Raji (cell line): ENCODE measurements around the gene INS.

ENCODE experiments used
- POLR2A ChIP-seq: IDR thresholded peaks from 2 replicates; pipeline ENCODE4 v1.6.1; 2011; ENCODE audit warnings: low read depth, low read length, control low read depth; ENCODE audit not compliant: insufficient read depth

The INS gene

GRCh38 chr11:2138431-2139122, 22.4 kb downstream of the INS start:
- TF ChIP-seq POLR2A = no peak

- no peak for TF ChIP-seq POLR2A
Observed at GRCh38 chr11:2138068-2138430, 23.0 kb downstream of the INS start.

GRCh38 chr11:2137202-2138067, 23.6 kb downstream of the INS start:
- TF ChIP-seq POLR2A = no peak

- no peak for TF ChIP-seq POLR2A
Observed at GRCh38 chr11:2136952-2137201, 24.1 kb downstream of the INS start.

- TF ChIP-seq POLR2A = no peak
Observed at GRCh38 chr11:2136209-2136951, 24.6 kb downstream of the INS start.

- TF ChIP-seq POLR2A = no peak
Observed at GRCh38 chr11:2135648-2136201, 25.3 kb downstream of the INS start.

DNA sequence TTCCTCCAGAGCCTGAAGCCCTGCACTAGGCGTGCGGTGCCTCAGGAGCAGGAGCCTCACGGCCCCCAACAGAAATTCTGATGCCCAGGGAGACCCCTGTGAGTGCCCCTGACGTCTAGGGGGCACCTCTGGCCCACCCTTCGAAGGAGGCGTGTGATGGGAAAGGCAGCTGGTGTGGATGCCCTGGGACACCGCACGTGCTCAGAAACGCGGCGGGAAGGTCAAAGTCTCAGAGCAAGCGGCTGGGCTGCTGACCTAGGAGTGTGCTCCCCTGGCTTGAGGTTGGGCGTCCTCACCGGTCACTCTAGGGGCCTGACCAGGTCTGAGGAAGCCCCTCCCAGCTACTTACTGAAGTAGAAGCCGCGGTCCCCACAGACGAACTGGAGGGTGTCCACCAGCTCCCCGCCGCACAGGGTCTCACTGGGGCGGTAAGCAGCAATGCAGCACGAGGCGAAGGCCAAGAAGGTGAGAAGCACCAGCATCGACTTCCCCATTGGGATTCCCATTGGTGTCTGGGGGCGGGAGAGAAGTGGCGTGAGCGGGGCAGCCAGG, 25.9 kb downstream of the INS start:
- no peak for TF ChIP-seq POLR2A

DNA sequence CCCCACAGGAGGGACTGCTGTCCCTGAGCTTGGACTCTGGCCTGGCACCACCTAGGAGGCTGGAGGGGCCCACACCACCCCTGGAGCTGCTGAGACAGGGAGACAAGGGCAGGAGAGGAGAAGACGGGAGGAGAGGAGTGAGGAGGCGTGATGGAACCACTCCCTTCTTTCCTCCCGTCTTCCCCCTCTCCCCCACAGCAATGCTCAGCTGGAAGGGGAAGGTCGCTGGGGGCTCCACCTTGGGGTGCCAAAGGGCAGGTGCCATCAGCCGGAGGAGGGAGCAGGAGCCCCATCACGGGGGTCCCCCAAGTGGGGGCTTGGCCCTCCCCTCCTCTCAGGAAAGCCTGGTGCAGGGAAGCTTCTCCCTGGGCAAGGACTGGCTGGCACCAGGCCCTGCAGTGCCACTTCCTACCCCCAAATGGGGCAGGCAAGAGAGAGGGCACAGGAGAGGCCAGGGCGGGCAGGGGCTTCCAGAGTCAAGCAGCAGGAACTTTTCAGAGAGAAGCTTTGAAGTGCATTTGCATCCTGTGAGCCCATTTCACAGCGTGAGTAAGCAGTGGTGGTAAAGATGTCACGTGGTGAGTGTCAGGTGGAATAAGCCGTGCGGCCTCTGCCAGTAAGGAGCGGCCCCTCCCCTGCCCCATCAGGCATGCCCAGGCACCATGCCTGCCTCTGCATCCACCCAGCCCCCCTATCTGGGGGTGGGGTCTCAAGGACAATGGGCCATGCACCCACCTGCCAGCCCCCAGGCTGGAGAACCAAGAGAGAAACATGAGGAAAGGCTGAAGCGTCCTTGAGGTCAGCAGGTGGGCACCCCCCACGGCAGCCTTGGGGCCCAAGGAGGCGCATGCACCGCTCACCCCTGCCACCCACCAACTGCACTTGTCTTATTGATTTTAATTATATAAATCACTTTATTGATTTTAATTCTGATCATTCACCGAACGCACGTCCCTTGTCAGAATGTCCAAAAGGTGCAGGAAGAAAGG, 26.7 kb downstream of the INS start:
- no peak for TF ChIP-seq POLR2A

DNA sequence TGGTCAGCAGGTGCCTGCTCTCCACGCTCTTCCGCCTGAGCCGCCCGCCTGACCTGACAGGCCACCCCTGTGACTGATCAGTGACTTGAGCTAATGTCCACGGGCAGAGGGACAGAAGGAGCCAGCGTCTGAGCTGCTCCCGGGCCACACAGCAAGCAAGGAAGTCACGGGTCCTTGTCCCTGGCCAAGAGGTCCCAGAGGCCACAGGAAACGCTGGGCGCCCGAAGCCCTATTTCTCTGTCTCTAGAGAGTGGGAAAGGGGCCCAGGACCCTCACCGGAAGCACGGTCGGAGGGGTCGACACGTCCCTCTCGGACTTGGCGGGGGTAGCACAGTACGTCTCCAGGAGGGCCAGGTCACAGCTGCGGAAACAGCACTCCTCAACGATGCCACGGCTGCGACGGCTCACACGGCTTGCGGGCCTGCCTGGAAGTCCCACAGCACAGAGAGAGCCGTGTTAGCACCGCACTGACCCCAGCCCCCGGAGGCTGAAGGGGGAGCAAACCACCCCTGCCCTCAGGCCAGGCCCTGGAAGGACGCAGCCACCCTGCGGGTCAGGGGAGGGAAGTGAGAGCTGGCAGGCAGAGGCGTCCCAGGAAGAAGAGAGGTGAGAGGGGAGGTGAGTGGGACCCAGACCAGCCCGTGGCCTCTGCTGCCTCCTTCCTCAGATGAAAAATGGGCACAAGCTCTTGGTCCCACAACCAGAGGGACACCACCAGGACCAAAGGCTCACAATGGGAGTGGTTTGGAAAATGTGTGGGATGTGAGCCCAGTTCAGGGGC, 27.6 kb downstream of the INS start:
- no peak for TF ChIP-seq POLR2A

DNA sequence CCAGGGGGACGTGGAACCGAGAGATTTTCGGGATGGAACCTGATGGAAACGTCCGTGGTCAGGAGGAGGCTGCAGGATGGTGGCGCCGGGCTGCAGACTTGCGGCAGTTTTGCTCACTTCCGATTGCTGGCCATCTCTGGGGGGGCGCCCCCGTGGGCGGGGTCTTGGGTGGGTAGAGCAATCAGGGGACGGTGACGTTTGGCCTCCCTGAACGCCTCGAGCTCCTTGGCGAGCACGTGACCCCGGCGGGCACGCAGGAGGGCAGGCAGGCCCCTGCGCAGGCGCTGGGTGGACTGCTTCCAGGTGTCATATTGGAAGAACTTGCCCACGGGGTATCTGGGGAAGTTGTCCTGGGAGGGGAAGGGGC, 28.2 kb downstream of the INS start:
- TF ChIP-seq POLR2A = no peak

DNA sequence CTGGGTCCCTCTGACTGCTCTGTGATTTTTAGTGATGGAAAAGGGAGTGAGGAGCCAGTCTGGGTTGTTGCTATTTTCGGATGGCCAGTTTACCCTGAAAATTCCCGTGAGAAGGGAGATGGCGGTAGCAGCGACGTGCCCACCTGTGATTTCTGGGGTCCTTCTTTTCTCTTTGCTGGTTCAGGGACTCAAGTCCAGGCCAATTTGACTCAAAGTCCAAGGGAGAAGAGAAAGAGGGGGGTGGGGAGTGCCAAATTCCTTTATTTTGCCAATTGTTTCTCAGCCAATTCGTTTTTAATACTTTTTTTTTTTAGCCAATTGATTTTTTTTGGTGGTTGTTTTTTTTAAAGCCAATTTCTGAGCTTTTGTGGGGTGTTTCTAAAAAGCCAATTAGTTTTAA, 28.8 kb downstream of the INS start:
- no peak for TF ChIP-seq POLR2A

DNA sequence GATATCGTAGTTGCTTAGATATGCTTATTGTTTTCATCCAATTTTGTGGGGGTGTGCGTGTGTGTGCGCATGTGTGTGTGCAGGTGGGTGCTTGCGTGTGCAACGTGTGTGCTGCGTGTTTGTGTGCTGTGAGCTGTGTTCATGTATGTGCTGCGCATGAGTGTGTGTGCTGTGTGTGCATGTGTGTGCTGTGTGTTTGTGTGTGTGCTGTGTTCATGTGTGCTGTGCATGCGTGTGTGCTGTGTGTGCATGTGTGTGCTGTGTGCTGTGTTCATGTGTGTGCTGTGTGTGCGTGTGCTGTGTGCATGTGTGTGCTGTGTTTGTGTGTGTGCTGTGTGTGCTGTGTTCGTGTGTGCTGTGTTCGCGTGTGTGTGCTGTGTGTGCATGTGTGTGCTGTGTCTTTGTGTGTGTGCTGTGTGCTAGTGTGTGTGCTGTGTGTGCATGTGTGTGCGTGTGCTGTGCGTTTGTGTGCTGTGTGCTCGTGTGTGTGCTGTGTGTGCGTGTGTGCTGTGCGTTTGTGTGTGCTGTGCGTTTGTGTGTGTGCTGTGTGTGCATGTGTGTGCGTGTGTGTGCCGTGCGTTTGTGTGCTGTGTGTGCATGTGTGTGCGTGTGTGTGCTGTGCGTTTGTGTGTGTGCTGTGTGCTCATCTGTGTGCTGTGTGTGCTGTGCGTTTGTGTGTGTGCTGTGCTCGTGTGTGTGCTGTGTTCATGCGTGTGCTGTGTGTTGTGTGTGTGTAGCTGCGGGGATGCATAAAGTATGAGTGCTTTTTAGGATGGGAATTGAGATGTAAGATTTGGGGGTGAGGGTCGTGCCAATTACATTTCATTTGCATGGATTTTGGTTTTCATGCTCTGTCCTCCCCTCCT, 29.4 kb downstream of the INS start:
- no peak for TF ChIP-seq POLR2A

DNA sequence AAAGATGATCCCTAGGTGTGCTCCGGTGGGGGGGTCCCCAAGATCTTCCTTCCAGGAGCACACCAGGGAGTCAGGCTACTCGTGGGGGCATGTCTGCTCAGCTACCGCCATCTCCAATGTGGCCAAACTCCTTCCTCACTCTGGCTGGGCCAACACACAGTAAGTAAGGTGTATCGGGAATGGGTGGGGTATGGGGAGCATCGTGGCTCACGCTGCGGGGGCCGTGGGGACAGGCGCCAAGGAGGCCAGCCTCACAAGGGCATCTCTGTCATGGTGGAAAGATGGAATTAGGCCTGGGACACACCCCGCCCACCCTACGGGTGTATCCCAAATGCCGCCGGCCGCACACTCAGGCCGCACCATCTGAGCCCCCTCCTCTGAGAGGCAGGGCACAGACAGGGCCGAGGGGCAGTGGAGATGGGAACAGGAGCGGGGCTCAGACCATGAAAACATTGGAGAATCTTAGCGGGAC, 30.1 kb downstream of the INS start:
- no peak for TF ChIP-seq POLR2A
